Measurements from ENCODE around the gene MYO7A.

Gene MYO7A

DNA sequence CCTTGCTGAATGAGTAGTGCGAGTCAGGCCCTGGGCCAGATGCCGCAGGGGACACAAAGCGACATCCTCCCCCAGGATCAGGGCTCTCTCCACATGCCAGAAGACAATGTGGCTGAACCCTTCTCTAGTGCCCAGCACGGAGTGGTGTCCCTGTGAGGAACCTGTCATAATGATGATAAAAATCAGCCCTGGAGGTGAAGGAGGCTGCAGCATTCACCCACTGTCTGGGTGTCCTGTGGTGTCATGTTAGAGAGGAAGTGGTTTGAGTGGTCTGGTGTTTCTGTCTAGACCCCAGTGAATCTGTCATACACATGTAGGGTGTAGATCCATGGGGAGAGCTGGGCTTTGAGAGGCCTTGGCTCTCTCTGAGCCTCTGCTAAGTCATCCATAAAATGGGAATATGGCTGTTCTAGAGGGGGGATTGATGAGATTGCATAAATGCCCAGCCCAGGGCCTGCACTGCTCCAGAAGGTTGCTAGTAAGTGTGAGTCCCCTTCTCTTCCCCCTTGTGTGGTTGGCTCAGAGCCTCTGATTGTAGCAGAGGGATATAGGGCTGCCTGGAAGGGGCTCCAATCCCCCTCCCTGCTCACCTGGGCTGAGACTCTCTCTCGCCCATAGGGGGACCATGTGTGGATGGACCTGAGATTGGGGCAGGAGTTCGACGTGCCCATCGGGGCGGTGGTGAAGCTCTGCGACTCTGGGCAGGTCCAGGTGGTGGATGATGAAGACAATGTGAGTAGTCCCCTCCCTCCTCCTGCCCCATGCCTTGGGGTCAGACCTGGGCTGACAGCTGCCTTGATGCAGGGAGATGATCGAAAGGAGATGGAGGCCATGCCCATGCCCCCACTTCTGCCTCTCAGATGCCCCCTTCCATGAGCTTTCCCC lies 14.3 kb downstream of the MYO7A start:
- TF ChIP-seq, protein P1, sequence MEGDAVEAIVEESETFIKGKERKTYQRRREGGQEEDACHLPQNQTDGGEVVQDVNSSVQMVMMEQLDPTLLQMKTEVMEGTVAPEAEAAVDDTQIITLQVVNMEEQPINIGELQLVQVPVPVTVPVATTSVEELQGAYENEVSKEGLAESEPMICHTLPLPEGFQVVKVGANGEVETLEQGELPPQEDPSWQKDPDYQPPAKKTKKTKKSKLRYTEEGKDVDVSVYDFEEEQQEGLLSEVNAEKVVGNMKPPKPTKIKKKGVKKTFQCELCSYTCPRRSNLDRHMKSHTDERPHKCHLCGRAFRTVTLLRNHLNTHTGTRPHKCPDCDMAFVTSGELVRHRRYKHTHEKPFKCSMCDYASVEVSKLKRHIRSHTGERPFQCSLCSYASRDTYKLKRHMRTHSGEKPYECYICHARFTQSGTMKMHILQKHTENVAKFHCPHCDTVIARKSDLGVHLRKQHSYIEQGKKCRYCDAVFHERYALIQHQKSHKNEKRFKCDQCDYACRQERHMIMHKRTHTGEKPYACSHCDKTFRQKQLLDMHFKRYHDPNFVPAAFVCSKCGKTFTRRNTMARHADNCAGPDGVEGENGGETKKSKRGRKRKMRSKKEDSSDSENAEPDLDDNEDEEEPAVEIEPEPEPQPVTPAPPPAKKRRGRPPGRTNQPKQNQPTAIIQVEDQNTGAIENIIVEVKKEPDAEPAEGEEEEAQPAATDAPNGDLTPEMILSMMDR (IDR thresholded peaks at IDR 0.05; ENCODE audit: insufficient read depth, missing control alignments) = no peak
- DNase-seq (ENCODE audit: insufficient read length, low spot score) (no peak), FAIRE-seq (no peak)

- DNase-seq (ENCODE audit: insufficient read length, low spot score) = no peak
- no peak for FAIRE-seq
- TF ChIP-seq, protein P1 (IDR thresholded peaks at IDR 0.05; ENCODE audit: insufficient read depth, missing control alignments) = no peak
These were observed 15.5 kb downstream of the MYO7A start for GRCh38 chr11:77143405-77144020.

DNA sequence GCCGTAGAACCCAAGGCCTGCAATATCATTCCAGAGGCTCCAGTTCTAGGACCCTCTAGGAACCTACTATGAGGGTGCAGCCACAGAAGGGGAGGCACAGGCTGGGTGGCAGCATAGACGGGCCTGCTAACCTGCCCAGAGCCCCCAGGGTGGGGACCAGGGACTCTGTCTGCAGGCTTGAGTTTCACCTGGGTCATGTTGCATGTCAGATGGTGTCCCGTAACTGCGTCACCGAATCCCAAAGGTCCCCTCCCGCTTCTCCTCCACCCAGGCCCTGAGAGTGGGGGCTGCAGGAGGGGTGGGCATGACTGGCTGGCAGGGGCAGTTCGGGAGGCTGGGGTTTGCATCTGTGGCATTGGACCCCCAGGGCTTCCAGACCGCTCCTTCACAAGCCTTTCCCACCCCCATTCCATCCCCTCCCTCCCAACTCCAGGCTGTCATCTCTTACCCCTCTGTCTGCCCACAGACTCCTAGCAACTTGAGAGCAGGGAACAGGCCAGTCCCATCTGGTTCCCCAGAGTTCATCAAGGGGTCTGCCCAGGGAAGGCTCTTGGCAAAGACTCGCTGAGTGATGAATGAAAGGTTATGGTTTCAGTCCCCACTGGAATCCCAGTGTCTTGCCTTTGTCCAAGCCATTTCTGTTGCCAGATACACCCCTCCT lies 16.3 kb downstream of the MYO7A start:
- TF ChIP-seq, protein P1 (IDR thresholded peaks at IDR 0.05; ENCODE audit: insufficient read depth, missing control alignments) = no peak
- DNase-seq (ENCODE audit: insufficient read length, low spot score) = no peak
- no peak for FAIRE-seq

DNA sequence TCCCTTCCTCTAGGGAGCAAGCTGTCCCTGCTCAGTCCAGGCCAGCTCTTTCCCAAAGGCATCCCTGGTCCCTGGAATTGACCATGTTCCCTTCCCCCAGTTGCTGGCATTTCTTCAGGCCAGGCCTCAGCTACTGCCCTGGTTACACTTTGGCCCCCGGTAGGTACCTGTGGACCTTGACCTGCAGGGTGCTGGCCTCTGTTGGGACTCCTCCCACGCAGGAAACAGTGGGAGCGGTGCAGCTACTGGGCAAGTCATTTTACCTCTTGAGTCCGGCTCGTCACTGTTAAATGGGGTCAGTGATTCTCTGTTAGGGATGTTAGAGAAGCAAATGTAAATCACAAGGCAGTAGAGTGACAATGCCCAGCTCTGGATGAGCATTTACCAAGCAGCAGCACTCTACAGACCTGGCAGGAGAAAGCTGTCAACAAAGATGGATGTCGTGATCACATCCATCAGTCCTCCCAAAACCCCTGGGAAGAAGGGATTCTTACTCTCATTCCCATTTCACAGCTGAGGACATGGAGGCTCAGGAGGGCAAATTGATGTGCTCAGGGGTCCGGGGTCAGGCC lies 16.9 kb downstream of the MYO7A start:
- DNase-seq (ENCODE audit: insufficient read length, low spot score) (no peak), FAIRE-seq (no peak)
- TF ChIP-seq, protein P1 (IDR thresholded peaks at IDR 0.05; ENCODE audit: insufficient read depth, missing control alignments) = no peak

DNA sequence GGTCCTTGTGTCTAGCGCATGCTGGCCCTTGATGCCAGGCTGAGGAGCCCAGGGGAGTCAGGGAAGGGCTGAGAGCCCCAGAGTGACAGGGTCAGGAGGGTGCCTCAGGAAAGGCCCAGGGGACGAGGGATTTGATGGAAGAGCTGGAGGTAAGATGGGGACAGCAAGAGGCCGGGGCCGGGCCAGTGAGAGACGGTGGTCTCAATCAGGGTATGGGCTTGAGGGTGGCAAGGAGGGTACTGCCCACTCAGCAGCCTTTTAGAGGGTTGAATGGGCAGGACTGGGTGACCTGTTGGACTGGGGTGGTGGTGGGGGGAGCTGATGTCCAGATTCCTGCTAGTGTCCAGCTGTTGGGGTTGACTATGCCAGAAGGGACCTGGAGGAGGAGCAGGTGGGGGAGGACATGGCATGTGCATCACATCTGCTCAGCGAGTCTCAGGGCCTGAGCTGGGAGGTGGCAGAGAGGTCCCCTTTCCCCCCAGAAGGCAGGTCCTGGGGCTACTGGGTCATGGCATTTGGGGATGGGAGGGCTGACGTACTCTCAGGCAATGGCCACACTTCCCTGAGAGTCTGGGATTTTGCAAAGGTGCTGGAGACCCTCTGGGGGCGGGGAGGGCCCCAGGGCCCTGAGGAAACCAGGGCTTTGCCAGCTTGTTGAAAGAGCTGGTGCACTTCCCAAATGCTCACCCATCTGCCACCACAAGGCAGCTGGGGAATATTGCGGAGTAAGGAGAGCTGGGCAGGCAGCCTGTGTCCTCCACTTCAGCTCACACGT lies 18.4 kb downstream of the MYO7A start:
- TF ChIP-seq, protein P1 (IDR thresholded peaks at IDR 0.05; ENCODE audit: insufficient read depth, missing control alignments) = no peak
- no peak for FAIRE-seq
- DNase-seq (ENCODE audit: insufficient read length, low spot score) = no peak

- TF ChIP-seq, protein P1 (IDR thresholded peaks at IDR 0.05; ENCODE audit: insufficient read depth, missing control alignments) = no peak
- FAIRE-seq (no peak), DNase-seq (ENCODE audit: insufficient read length, low spot score) (no peak)
These were observed 18.9 kb downstream of the MYO7A start for GRCh38 chr11:77147036-77147315.

Measured in D721Med (cell line).